Measurements from ENCODE around the gene GMIP.
"Not testable (repeated sequence)": the region's sequence is repeated elsewhere in the genome, so short reads cannot be mapped to it uniquely, and the experiment has no call there.

The GMIP gene

DNA sequence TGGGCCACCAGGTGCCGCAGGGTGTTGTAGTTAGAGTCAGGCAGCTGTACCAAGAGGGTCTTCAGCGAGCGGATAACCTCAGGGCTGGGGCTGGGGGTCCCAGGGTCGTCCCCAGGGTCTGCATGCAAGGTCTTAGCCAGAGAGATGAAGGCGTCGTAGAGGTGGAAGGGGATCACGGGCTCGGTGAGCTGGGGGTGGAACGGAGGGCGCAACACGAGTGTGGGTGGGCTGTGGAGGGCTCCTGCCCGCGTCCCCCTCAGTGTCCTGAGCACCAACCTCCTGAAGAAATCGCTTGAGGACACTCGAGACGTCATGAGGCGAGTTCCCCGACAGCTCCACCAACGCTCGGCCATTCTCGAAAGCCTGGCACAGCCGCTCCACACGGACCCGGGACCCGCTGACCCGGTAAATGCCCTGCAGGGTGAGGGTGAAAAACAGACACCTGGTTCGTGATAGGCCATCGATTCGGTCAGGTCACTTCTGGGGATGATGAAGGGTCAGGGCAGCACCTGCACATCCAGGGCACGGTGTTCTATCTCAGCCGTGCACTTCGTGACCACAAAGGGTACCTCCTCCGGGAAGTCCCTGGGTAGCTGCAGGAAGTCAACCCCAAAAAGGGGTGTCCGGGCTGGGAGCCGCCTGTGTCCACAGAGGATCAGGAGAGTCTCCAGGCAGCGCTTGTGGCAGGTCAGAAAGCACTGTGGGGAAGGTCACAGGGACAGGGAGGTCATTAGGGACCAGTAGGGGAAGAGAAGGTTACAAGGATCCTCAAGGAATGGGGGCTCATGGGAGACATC lies 8.7 kb downstream of the GMIP start:
- no peak for DNase-seq (ENCODE audit: low spot score)

DNA sequence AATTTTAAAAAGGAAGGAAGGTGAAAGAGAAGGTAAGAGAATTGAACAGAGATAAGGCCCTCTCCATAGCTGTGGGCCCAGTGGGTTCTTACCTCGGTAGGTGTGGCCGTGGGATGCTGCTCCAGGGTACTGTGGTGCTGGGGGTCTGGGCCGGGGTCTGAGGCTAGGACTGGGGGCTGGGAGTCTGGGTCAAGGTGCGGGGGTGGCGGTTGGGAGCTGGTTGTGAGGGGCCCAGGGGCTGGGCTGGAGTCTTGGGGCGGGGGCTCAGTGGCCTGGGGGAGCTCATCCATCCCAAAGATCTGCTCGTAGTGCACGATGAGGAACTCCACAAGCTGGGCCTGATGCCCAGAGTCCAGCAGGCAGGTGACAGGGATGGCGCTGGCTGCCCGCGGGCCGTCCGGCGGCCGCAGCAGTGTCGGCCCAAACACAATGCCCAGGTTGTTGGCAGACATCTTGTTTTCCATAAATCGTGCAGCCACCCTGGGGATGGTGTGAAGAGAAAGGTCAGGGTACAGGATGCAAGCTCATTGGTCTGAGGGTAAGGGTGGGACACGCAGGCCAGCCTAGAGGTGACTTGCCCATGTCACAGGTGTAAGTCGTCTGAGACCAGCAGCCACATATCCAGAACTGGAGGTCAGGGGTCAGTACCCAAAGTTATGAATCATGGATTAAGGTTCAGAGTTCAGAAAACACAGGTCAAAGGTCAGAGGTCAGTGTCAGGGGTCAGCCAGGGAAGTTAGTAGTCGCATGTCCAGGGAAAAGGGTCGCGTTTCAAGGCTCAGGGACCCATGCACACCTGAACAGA lies 9.5 kb downstream of the GMIP start:
- no peak for DNase-seq (ENCODE audit: low spot score)

- DNase-seq (ENCODE audit: low spot score): no peak
Measured at GRCh38 chr19:19632661-19633060, 10.8 kb downstream of the GMIP start.

DNA sequence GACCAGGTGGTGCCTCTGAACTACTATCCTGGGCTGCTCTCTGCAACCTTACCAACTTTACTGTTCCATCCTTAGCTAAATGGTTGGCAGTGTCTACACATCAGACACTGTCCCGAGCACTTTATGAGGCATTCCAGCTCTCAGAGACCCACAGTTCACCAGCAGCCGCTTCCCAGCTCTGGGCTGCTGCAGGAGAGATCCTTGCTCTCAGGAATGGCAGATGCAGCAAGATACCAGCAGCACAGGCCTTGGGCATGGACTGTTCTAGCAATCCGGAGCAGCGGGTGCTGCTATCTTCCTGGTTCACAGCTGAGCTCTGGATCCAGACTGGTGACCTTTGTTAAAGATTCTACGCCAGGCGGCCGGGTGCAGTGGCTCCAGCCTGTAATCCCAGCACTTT lies 12.1 kb downstream of the GMIP start:
- no peak for DNase-seq (ENCODE audit: low spot score)

GRCh38 chr19:19630426-19630825 lies 13.0 kb downstream of the GMIP start:
- no peak for DNase-seq (ENCODE audit: low spot score)

DNA sequence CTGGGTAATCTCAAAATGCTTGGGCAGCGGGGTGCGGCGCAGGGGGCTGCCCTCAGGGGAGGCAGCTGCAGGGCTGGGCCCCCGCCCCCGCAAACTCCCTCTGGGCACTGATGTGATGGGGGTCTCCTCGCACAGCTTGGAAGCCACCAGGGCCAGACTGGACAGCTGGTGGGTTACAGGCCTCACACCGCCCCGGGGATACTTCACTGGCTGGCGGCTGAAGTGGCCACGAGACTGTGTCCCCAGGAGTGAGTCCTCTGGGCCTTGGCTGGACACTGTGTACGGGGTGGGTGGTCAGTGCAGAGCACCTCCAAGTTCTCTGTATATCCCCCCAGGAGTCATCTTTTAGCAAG lies 13.4 kb downstream of the GMIP start:
- DNase-seq (ENCODE audit: low spot score): no peak

DNA sequence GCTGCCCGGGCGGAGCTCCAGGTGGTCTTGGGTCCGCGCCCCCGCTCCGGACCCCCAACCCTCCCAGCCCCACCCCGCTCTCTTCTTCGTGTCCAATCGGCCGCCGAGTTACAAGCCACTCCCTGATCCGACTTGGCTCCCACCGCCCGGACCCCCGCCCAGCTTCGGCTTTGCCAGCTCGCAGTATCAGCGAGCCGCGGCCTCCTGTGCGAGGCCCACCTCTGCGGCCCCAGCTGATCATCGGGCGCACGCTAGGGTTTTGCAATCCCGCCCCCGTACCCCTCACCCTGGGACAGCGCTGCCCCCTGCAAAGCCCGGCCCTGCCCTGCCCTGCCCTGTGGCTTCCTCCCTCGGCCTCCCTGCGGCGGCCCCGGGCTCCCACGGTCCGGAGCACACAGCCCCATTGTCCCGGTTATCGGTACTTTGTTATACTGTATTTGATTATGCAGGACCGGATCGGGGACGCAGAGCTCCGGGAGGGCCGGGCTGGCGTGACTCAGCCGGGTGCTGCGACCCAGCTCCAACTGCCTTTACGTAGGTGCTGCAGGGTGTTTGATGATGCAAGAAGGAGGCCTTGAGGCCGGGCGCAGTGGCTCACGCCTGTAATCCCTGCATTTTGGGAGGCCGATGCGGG lies 14.8 kb downstream of the GMIP start:
- DNase-seq (ENCODE audit: low spot score): no peak

- no peak for DNase-seq (ENCODE audit: low spot score)
Measured at GRCh38 chr19:19627621-19628500, 15.6 kb downstream of the GMIP start, which contains the start of gene LPAR2. Gene LPAR2 (minus strand): TSS chr19:19628220. CDS start chr19:19627275, 945 bp downstream.

- DNase-seq (ENCODE audit: low spot score): no peak
Measured at GRCh38 chr19:19626516-19627472, 16.7 kb downstream of the GMIP start.

DNA sequence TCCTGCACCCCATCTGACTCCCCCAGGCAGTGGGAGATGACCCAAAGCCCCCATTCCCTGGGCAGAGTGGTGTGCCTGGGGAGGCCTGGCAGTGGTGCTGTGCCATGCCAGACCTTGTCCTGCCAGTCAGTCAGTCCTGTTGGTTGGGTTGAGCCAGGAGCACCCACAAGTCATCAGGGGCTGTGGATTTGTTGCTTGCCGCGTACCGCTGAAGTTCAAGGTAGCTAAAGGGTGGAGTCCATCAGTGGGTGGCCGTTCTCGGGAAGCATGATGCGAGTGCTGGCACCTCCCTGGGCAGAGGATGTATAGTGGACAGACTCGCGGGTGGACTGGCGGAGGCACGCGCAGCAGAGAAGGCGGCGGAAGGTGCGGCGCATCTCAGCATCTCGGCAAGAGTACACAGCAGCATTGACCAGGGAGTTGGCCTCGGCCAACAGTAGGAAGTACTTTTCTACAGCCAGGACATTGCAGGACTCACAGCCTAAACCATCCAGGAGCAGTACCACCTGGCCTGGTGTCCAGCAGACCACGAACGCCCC lies 19.4 kb downstream of the GMIP start:
- no peak for DNase-seq (ENCODE audit: low spot score)

DNA sequence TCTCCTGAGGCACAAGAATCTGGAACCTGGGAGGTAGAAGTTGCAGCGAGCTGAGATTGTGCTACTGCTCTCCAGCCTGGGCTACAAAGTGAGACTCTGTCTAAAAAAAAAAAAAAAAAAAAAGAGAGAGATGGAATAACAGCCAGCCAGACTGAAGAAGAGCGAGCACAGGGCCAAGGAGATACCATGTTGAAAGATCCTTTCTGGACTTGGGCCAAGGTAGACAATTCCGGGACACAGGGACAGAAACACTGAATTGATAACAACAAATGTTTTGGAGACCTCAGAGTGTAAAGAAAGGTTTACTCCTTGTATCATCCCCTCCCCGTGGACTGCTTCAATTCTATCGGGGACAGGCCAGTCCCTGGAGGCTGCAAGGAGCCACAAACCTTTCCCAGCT lies 20.1 kb downstream of the GMIP start:
- no peak for DNase-seq (ENCODE audit: low spot score)

DNA sequence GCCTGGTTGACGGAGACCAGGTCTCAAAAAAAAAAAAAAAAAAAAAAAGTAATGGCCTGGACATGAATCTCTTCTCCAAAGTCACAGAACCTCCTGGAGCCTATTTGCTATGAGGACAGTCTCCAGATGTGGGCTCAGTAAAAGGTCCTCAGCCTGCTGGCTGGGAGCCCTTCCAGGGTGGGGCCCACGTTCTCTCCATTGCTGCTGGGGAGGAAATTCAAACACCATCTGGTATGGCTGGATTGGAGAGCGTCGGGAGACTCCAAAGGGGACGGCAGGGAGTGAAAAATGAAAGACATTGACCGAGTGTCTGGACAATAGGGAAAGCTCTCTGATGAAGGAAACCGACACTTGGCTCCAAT lies 23.6 kb downstream of the GMIP start:
- no peak for DNase-seq (ENCODE audit: low spot score)

DNA sequence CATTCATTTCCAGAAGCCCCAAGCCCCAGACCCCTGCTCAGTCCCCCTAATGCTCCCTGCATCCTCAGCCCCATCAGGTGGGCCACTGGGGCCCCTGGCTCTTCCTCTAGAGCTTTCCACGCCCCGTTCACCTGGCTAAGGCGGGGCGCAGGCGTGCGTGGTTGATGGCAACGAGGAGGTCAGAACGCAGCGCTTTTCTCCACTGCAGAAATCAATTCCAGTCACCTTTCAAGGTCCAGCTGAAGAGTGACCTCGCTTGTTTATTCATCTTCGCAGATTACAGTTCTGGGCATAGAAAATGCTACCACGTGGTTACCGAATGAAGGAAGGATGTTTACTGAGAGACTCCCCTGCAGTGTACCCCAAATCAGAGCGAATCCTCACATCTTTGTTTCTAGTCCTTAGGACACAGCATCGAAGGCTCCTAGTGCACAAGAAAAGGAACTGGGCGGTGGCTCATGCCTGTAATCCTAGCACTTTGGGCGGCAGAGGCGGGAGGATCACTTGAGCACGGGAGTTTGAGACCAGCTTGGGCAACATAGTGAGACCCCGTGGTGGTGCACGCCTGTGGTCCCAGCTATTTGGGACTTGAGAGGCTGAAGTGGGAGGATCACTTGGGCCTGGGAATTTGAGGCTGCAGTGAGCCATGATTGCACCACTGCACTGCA lies 24.1 kb downstream of the GMIP start:
- DNase-seq (ENCODE audit: low spot score): no peak

- peak; percentile 97 for DNase-seq (ENCODE audit: low spot score)
Measured at GRCh38 chr19:19618219-19619051, 25.0 kb downstream of the GMIP start, which contains the start of gene PBX4. Gene PBX4 (minus strand): TSS chr19:19618687. CDS start chr19:19618629, 58 bp downstream.

GRCh38 chr19:19615086-19615485 lies 28.4 kb downstream of the GMIP start:
- no peak for DNase-seq (ENCODE audit: low spot score)

GRCh38 chr19:19613506-19613905 lies 30.0 kb downstream of the GMIP start:
- no peak for DNase-seq (ENCODE audit: low spot score)

GRCh38 chr19:19610376-19611202 lies 32.9 kb downstream of the GMIP start:
- DNase-seq (ENCODE audit: low spot score): no peak

DNA sequence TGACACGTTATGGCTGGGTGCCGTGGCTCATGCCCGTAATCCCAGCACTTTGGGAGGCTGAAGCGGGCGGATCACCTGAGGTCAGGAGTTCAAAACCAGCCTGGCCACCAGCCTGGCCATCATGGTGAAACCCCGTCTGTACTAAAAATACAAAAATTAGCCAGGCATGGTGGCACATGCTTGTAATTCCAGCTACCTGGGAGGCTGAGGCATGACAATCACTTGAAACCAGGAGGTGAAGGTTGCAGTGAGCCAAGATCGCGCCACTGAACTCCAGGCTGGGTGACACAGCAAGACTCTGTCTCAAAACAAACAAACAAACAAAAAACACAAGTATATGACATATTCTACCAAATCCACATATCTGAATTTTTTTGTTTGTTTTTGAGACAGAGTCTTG lies 36.8 kb downstream of the GMIP start:
- DNase-seq (ENCODE audit: low spot score): not testable (repeated sequence)
